ENCODE data around the gene RASAL2.

RASAL2 gene

GRCh38 chr1:178528953-178529335, 435.0 kb downstream of the RASAL2 start:
- DNase-seq, result no peak

DNA sequence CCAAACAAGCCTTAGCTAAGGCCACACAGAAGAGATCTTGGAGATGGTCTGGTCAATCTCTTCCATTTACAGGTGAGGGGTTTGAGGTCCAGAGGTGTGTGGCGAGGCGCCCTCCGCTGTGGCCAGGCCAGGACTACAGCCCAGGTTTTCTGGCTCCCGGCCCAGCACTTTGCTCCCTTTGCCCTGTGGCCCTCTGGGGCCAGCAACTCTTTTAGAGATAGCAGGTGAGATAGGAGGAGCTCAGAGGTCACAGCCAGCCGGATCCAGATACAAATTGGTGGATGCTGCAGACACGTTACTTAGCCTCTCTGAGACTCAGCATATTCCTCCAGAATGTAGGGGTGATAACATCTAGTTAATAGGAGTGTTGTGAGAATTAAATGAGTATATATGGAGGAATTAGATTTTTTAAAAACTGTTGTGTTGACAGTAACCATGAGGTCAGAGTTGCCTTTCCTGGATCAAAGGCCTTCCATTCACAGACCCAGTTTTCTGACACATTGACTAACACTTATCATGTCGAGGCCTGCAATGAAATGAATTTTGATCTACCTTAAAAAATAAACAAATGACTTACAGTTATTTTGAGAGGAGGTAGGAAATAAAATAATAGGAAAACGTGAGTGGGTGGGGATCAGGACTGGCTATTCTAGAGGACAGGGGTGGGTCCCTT, 435.6 kb downstream of the RASAL2 start:
- no peak for DNase-seq

DNA sequence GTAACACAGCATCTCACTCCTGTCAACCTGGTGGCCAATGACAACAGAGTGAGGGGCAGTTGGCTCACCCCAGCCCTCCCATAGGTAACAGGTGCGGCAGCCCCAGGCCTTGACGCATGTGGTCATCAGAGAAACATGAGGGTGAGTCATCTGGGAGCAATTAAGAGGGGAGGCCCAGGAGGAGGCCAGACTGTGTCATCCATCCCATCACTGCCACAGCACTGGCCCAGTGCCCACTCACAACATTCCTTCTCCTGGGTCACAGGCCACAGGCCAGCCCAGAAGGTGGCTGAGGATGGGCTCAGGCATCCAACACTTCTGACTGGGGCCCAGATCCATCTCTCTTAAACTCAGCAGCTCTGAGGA, 436.1 kb downstream of the RASAL2 start:
- no peak for DNase-seq

GRCh38 chr1:178530502-178530901, 436.6 kb downstream of the RASAL2 start:
- DNase-seq, result no peak

DNA sequence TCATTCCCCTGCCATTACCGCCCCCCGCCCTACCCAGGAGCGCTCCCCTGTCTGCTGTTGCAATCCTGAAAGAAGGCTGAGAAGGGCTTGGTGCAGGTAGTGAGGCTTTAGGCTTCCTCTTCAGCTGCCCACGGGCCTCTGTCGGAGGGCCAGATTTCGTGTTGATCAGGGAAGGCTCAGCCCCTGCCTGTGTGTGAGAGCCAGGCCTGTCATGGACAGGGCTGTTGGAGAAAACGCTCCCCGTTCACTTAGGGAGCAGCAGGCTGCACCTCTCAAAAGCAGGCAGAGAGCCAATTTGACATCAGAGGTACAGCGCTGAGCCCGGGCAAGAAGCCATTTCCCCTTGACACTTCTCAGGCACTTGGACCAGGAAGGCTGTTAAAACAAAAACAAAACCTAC, 438.0 kb downstream of the RASAL2 start:
- no peak for DNase-seq

GRCh38 chr1:178532392-178532791, 438.5 kb downstream of the RASAL2 start:
- no peak for DNase-seq

GRCh38 chr1:178533121-178533946, 439.4 kb downstream of the RASAL2 start:
- no peak for DNase-seq

Measured in cortex of kidney (tissue), 1 donor.